Sigmoid colon (tissue), 4 donors: ENCODE data around the gene DENND4A.

Experiments used
- POLR2A ChIP-seq, 2 donors: fragments of 450-650 bp; IDR thresholded peaks; one replicate each; pipeline ENCODE4 v1.6.1; 2016; ENCODE audit warnings: antibody characterized with exemption in 2 of 2, mild to moderate bottlenecking in 2 of 2, moderate library complexity in 2 of 2
- POLR2AphosphoS5 ChIP-seq, 4 donors: sonication (generic); formaldehyde crosslinking; IDR thresholded peaks; one replicate each; pipeline ENCODE4 v1.6.1; 2017; ENCODE audit warnings: antibody characterized with exemption in 4 of 4

- no peak for TF ChIP-seq POLR2A (IDR thresholded peaks at IDR 0.05)
- no peak for TF ChIP-seq POLR2AphosphoS5 (IDR thresholded peaks at IDR 0.05)
These were observed 29.7 kb downstream of the DENND4A start for GRCh38 chr15:65762399-65762798.
